ENCODE data around the gene SFI1.

SFI1 gene

DNA sequence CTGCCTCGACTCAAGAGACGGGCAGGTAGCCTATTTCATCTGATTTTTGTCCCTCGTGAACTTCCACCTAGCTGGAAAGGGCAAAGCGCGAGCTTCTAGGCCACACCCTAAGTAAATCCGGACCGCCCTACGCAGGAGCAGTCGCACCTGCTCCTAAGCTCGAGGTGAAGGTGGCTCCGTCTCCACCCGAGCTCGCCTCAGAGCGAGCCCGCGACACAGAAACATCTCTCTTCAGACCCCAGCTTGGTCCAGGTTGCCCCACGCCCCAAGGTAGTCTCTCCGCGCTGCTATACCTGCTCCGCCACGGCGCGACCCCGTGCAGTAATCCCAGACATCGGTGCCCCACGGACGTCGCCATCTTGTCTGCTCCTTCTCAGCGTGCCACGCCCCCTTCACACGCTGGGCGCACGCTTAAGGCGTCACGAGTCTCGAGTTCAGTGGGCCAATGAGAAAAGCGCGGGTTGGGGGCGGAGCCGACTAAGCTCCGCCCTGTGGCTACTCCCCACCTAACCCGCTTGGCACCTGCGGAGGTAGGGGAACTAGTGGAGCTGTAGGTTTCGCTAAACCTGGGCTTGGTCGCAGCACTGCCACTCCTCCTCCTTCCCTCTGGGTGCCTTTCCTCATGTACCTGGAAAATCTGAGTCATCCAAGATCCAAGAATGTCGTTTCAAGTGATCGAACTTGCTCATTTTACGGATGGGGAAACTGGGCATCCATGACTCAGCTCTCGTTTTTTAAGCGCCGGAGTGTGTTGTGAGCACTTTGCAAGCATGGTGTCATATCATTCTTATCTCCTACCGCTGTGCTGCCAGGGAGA is 165.7 kb downstream of the SFI1 start, which contains the start of gene PISD:
TSS of gene PISD (minus strand) at position 365 of the 817 bp plus-strand sequence. CDS start at position 358, 7 bp downstream.
- in situ Hi-C loops (cut with MboI; ENCODE audit: low pct_unique_long_range_greater_than_20kb, low sequenced_read_pairs, unreplicated experiment) = loop anchor here (10.0 kb wide), 1 partner anchor 283 kb away; the partner anchor contains the start of gene YWHAH
- peak; percentile 93 for DNase-seq (ENCODE audit: low spot score)
- TF ChIP-seq, protein P1, sequence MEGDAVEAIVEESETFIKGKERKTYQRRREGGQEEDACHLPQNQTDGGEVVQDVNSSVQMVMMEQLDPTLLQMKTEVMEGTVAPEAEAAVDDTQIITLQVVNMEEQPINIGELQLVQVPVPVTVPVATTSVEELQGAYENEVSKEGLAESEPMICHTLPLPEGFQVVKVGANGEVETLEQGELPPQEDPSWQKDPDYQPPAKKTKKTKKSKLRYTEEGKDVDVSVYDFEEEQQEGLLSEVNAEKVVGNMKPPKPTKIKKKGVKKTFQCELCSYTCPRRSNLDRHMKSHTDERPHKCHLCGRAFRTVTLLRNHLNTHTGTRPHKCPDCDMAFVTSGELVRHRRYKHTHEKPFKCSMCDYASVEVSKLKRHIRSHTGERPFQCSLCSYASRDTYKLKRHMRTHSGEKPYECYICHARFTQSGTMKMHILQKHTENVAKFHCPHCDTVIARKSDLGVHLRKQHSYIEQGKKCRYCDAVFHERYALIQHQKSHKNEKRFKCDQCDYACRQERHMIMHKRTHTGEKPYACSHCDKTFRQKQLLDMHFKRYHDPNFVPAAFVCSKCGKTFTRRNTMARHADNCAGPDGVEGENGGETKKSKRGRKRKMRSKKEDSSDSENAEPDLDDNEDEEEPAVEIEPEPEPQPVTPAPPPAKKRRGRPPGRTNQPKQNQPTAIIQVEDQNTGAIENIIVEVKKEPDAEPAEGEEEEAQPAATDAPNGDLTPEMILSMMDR (IDR thresholded peaks at IDR 0.05; ENCODE audit: extremely low read depth, insufficient read depth, missing control alignments) = no peak

DNA sequence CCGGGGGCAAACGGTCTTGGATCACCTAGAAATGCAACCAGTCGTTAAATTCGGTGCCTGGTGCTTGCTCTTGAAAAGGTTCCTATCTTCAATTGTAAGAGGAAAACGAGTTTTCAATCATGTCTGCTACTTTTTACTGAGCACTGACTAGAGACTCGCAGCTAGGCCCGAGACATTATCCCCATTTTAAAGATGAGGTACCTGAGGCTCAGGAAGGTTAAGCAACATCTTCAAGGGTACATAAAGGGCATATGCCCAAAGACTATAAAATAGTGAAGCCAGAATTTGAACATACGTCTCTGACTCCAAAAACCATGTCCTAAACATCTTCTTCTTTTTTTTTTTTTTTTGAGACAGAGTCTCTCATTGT is 166.3 kb downstream of the SFI1 start:
- TF ChIP-seq, protein P1 (IDR thresholded peaks at IDR 0.05; ENCODE audit: extremely low read depth, insufficient read depth, missing control alignments) = no peak
- DNase-seq (ENCODE audit: low spot score) = no peak
- in situ Hi-C loops (cut with MboI; ENCODE audit: low pct_unique_long_range_greater_than_20kb, low sequenced_read_pairs, unreplicated experiment) = loop anchor here (10.0 kb wide), 1 partner anchor 282 kb away; the partner anchor contains the start of gene YWHAH

Measured in GM13977 (cell line).